Caco-2 (cell line): Measurements from ENCODE around the gene FCHSD2. TPM values are rescaled to one million over a fixed set of nuclear protein-coding genes. Genes with fewer than 3 reads are reported as not detected.

Experiments used
- BruUV-seq: library from RNA; stranded (reverse); fragments of 400-500 nt; replicated peaks from 2 replicates; lab custom pipeline; 2021; lab: Mats Ljungman, UMichigan
- CTCF ChIA-PET: fragments of 300-600 bp; sonication (Branson Sonifier 250); formaldehyde crosslinking; loops from one replicate; lab custom pipeline; 2022; ENCODE audit warnings: antibody characterized with exemption; lab: Charles Lee
- POLR2A ChIA-PET: fragments of 300-600 bp; sonication (Branson Sonifier 250); formaldehyde crosslinking; loops from one replicate; lab custom pipeline; 2022; ENCODE audit warnings: antibody characterized with exemption; lab: Charles Lee
- DNase-seq, 2 experiments: peaks; one replicate each; pipeline versions ENCODE4 v3.0.0 to v3.0.0-alpha.2; 2020 to 2022
- H3K27me3 ChIP-seq: replicated peaks from 2 replicates; pipeline ENCODE4 v1.6.0; 2011; ENCODE audit warnings: low read length; ENCODE audit not compliant: control insufficient read depth, insufficient read depth
- H3K36me3 ChIP-seq: 2 replicates; pipeline ENCODE4 v1.5.1; 2011; ENCODE audit warnings: low read length; ENCODE audit not compliant: control insufficient read depth, insufficient read depth
- H3K4me1 ChIP-seq: fragments of 250-450 bp; sonication (Bioruptor Pico); 2 replicates; pipeline ENCODE4 v1.5.1; 2020; ENCODE audit warnings: mild to moderate bottlenecking
- H3K4me3 ChIP-seq: 2 replicates; pipeline ENCODE4 v1.5.1; 2011; ENCODE audit warnings: low read depth, mild to moderate bottlenecking, control low read depth, low read length
- H3K9me3 ChIP-seq: fragments of 250-450 bp; sonication (Bioruptor Pico); 2 replicates; pipeline ENCODE4 v1.5.1; 2020; ENCODE audit warnings: mild to moderate bottlenecking, moderate library complexity
- H3K27ac Mint-ChIP-seq: one replicate; pipeline ENCODE4 v1.8.0; 2022; ENCODE audit warnings: mixed read lengths; ENCODE audit not compliant: unreplicated experiment
- H3K27me3 Mint-ChIP-seq: one replicate; pipeline ENCODE4 v1.8.0; 2022; ENCODE audit warnings: mixed read lengths; ENCODE audit not compliant: insufficient read depth, unreplicated experiment
- H3K36me3 Mint-ChIP-seq: one replicate; pipeline ENCODE4 v1.8.0; 2022; ENCODE audit warnings: mild to moderate bottlenecking, mixed read lengths; ENCODE audit not compliant: insufficient read depth, unreplicated experiment
- H3K4me1 Mint-ChIP-seq: one replicate; pipeline ENCODE4 v1.8.0; 2022; ENCODE audit warnings: low read depth, mixed read lengths; ENCODE audit not compliant: unreplicated experiment
- H3K4me3 Mint-ChIP-seq: one replicate; pipeline ENCODE4 v1.8.0; 2022; ENCODE audit warnings: mild to moderate bottlenecking, moderate library complexity, mixed read lengths; ENCODE audit not compliant: unreplicated experiment
- H3K9me3 Mint-ChIP-seq: one replicate; pipeline ENCODE4 v1.8.0; 2022; ENCODE audit warnings: mixed read lengths; ENCODE audit not compliant: unreplicated experiment
- CTCF ChIP-seq, 2 experiments: fragments of 200-600 bp in 1 of 2; IDR thresholded peaks; 1 replicate in 1 of 2; 2 replicates in 1 of 2; pipeline versions ENCODE4 v1.5.1 to v1.8.0; 2011 to 2022; ENCODE audit warnings: antibody characterized with exemption in 1 of 2, control low read depth in 1 of 2, inconsistent platforms in 1 of 2, low read depth in 1 of 2, low read length in 1 of 2, mild to moderate bottlenecking in 1 of 2, moderate library complexity in 1 of 2; ENCODE audit not compliant: insufficient read depth in 1 of 2, severe bottlenecking in 1 of 2, unreplicated experiment in 1 of 2
- intact Hi-C: fragments of 100-400 bp; cut with micrococcal nuclease; formaldehyde crosslinking; loops from one replicate; pipeline ENCODE4 v1.10.0; 2022; ENCODE audit not compliant: unreplicated experiment
- total RNA-seq: library from RNA; stranded (reverse); gene quantifications from 2 replicates; pipeline ENCODE4 v1.2.3, GENCODE V29; 2022

The FCHSD2 gene
- total RNA-seq, 1 experiment from 2014 or later: 32.7 TPM

DNA sequence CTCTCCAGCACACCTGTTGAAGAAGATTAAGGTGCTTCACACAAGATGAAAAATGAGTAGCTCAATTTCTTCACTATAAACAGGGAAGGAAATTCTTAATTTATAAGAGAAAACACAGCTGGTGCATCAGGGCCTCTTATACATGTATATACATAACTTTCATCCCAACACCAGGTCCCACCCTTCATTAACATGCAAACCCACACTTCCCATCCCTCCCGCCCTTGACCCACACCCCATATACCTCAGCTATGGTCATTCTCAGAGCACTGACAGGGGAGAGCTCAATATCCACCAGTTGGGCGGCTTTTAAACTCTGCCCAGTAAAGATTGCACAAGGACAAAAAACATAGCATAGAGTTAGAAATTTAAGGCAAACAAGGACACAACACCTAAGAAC, 242.1 kb downstream of the FCHSD2 start:
- no TSS peak for BruUV-seq
- no peak overlapping the region for H3K4me3 Mint-ChIP-seq
- no peaks in the 10 kb centered on the region for H3K36me3 Mint-ChIP-seq
- TF ChIP-seq CTCF (IDR thresholded peaks at IDR 0.05; ENCODE audit: insufficient read depth in 1 of 2, low read depth in 1 of 2, low read length in 1 of 2, severe bottlenecking in 1 of 2, unreplicated experiment in 1 of 2): no peak
- DNase-seq: no peak
- POLR2A ChIA-PET: no interaction called here
- Histone ChIP-seq H3K4me3 (no peak overlapping the region), H3K27me3 (no peaks in the 10 kb centered on the region), H3K9me3 (no peaks in the 10 kb centered on the region), H3K4me1 (peaks cover 17% of the 10 kb centered on the region), H3K36me3 (no peaks in the 10 kb centered on the region)
- H3K27ac Mint-ChIP-seq: no peak overlapping the region
- no peaks in the 10 kb centered on the region for H3K9me3 Mint-ChIP-seq
- no peaks in the 10 kb centered on the region for H3K27me3 Mint-ChIP-seq
- H3K4me1 Mint-ChIP-seq: peaks cover 21% of the 10 kb centered on the region
- intact Hi-C loops: no loop called here
- CTCF ChIA-PET: interaction anchor here (0.7 kb wide), 1 partner anchor 450 kb away, joined by 4 read pairs; no protein-coding TSS in a partner anchor

- peaks cover 10% of the 10 kb centered on the region for H3K4me1 ChIP-seq
- POLR2A ChIA-PET: no interaction called here
- H3K4me3 Mint-ChIP-seq: no peak overlapping the region
- H3K9me3 ChIP-seq: no peaks in the 10 kb centered on the region
- H3K27ac Mint-ChIP-seq: no peak overlapping the region
- no peaks in the 10 kb centered on the region for H3K36me3 ChIP-seq
- no peak for TF ChIP-seq CTCF (IDR thresholded peaks at IDR 0.05; ENCODE audit: insufficient read depth in 1 of 2, low read depth in 1 of 2, low read length in 1 of 2, severe bottlenecking in 1 of 2, unreplicated experiment in 1 of 2)
- BruUV-seq: no TSS peak
- H3K27me3 Mint-ChIP-seq: no peaks in the 10 kb centered on the region
- no peaks in the 10 kb centered on the region for H3K27me3 ChIP-seq
- CTCF ChIA-PET: no interaction called here
- H3K4me1 Mint-ChIP-seq: peaks cover 14% of the 10 kb centered on the region
- no peak overlapping the region for H3K4me3 ChIP-seq
- no peaks in the 10 kb centered on the region for H3K36me3 Mint-ChIP-seq
- intact Hi-C loops: no loop called here
- no peaks in the 10 kb centered on the region for H3K9me3 Mint-ChIP-seq
- DNase-seq: no peak
These were observed 242.9 kb downstream of the FCHSD2 start for GRCh38 chr11:72899238-72899637.

GRCh38 chr11:72897506-72897905, 244.6 kb downstream of the FCHSD2 start:
- BruUV-seq: no TSS peak
- no peaks in the 10 kb centered on the region for H3K9me3 Mint-ChIP-seq
- Histone ChIP-seq H3K9me3 (no peaks in the 10 kb centered on the region), H3K36me3 (no peaks in the 10 kb centered on the region), H3K27me3 (no peaks in the 10 kb centered on the region), H3K4me3 (no peak overlapping the region), H3K4me1 (no peaks in the 10 kb centered on the region)
- H3K27ac Mint-ChIP-seq: no peak overlapping the region
- ChIA-PET POLR2A (no interaction called here), CTCF (no interaction called here)
- H3K27me3 Mint-ChIP-seq: no peaks in the 10 kb centered on the region
- DNase-seq: no peak
- no peak for TF ChIP-seq CTCF (IDR thresholded peaks at IDR 0.05; ENCODE audit: insufficient read depth in 1 of 2, low read depth in 1 of 2, low read length in 1 of 2, severe bottlenecking in 1 of 2, unreplicated experiment in 1 of 2)
- H3K36me3 Mint-ChIP-seq: no peaks in the 10 kb centered on the region
- no peak overlapping the region for H3K4me3 Mint-ChIP-seq
- intact Hi-C loops: no loop called here
- no peaks in the 10 kb centered on the region for H3K4me1 Mint-ChIP-seq
